ENCODE results near the gene PPP1R15B.
A peak's percentile ranks its signal among the peaks of the same experiment; 100 is the strongest.

The PPP1R15B gene

DNA sequence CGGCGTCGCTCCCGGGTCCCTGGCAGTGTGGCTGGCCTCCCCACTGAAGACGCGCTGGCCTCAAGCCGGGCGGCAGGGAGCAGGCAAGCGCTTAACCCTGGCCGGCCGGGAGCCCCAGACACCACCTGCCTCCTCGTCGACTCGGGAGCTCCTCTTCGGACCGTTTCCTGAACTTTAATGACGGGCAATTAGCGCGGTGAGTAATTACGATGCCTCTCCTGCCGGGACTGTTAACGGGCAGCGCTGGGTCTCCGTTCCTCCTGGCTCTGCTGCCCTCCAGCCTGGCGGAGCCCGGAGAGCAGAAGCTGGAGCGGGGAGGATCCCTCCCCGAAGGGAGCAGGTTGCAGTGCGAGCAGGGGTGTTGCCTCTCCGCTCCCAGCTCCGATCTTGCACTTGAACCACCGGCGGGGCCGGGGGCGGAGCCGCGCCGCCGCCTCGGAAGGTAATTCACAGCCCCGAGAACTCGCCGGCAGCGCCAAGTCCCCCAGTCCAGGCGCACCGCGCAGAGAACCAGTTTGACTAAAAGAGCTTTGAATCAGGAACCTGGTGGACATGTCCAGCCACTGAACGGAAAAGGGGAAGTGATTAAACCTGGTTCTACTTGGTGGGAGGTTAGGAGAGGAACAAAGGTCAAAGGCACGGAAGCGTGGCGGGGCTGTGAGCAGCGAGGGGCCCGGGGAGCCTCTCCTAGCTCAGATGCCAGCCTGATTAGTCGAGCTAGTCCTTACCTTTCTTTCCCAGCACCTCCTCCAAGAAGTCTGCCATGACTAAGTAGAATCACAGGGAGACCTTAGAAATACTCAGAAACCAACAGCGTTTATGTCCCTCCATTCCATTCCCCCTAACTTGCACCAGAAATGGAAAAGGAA, 33.6 kb downstream of the PPP1R15B start:
- in situ Hi-C loops (cut with MboI; ENCODE audit: low pct_unique_long_range_greater_than_20kb, low sequenced_read_pairs) = no loop called here
- DNase-seq = peak; percentile 82

DNA sequence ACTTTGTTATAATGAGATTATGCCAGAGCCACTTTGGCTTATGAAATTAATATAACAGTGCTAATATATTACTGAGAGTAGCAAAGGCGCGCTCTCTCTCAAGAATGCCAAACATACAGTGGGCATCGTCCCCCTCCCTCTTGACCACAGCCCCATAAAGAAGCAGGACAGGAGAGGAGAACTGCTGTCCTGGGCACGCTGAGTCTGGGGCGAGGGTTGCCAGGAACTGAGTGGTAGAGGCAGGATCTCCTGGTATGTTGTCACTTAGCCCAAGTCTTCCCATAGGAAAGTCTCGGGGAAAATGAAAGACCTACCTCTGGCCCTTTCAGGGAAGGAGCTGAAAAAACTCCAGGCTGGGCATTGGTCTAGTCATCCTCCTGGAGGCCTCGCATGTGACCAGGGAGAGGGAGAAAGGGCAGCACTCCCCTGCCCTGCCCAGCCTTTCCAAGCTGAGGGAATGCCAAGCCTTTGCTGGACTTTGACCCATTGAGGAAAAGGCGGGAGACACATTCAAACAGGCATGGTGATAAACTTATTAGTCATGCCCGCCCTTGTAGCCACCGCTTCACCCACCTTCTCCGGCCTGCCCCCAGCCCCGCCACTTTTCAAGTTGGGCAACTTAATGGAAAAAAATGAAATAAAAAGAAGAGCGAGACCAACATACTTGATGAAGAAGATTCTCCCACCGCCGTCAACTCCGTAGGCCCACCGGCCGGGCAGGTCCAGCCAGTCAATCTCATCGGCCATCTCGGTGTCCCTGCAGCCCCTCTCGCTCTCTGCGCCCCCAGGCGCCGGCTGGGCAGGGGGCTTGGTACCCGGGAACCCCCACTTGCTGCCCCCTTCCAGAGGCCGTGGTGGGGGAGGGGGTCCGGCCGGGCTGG, 34.5 kb downstream of the PPP1R15B start:
- in situ Hi-C loops (cut with MboI; ENCODE audit: low pct_unique_long_range_greater_than_20kb, low sequenced_read_pairs) = no loop called here
- no peak for DNase-seq

DNA sequence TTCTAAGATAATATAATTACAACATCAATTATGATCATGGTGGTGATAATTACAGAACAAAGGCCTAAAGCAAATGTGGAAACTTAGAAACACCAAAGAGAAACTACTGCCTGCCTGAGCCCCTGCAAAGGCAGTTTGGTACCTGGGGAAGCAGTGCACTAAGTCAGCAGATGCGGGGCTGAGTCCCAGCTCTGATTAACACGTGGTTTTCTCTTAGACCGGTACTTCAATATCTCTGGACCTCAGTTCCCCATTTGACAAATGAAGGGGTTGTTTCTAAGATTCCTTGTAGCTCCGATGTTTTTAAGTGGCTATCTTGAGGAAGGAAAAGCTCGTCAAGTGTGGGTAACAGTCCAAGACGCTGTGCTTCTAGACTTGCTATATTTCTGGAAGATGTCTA, 35.2 kb downstream of the PPP1R15B start:
- in situ Hi-C loops (cut with MboI; ENCODE audit: low pct_unique_long_range_greater_than_20kb, low sequenced_read_pairs) = no loop called here
- DNase-seq = no peak

DNA sequence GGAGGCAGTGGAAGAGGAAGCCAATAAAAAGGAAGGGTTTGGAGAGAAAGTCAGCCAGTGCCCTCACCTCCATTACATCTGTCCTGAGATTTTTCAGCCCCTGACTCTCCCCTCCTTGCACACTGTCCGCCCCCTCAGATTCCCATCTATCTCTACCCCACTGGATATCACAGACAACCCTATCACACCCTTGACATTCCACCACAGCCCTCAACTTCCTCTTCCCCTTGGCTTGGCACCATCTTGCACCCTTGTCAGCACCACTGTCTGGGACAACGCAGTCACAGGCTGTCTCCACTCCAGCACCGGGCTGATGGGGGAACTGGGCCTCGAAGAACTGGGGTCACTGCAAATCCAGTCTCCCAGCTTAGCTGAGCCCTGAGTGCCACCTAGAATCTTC, 37.7 kb downstream of the PPP1R15B start:
- in situ Hi-C loops (cut with MboI; ENCODE audit: low pct_unique_long_range_greater_than_20kb, low sequenced_read_pairs) = loop anchor here (25.0 kb wide), 1 partner anchor 212 kb away; the partner anchor contains the start of genes ETNK2 and REN
- DNase-seq = no peak

DNA sequence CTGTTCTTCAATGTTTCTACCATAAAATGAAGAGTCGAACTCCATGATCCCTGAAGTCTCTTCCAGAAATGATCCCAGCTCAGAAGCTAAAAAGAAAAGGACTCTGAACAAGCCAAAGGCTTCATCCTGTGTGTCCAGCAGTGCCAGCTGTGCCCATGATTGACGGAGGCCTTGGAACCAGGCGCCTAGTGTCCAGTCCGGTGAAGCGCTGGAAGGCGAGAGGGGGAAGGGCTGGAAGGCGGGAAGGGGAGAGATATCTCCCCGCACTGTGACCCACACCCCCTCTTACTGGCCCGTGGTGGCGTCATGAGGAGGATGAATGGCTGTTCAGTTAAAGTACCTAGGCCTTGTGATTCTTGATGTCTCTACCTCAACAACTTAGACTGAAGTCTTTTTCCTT, 41.4 kb downstream of the PPP1R15B start:
- DNase-seq = no peak
- in situ Hi-C loops (cut with MboI; ENCODE audit: low pct_unique_long_range_greater_than_20kb, low sequenced_read_pairs) = loop anchor here (25.0 kb wide), 1 partner anchor 208 kb away; the partner anchor contains the start of genes ETNK2 and REN

DNA sequence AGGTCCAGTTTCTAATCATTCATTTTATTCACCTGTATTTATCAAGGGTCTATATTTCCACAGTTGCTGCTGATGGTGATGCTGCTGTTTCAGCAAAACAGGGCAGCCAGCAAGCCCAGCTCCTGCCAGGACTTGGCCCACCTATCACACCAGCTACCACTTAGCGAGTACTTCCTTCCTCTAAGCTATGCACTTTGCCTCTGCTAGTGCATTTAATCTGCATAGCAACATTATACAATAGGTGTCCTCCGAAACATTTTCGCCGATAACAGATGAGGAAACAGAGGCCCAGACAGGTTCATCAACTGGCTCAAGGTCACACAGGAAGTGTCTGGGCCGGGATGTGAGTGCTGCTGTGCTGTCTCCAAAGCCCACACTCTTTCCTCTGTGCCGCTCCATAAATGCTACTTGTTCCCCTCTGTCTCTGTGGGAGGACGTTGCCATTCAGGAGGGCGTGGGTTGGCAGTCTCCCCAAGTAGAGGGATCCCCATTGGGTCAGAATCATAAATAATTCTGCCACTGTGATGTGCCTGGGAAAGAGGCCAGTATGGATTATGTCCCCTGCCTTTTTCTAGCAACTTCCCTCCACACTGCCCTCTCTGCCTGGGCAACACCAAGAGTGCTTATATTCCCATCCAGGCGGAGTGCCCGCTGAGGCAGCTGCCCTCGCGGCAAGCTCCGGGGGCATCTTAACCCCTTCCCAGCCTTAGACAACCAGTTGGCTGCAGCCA, 42.5 kb downstream of the PPP1R15B start:
- no peak for DNase-seq
- in situ Hi-C loops (cut with MboI; ENCODE audit: low pct_unique_long_range_greater_than_20kb, low sequenced_read_pairs) = loop anchor here (25.0 kb wide), 1 partner anchor 207 kb away; the partner anchor contains the start of genes ETNK2 and REN

DNA sequence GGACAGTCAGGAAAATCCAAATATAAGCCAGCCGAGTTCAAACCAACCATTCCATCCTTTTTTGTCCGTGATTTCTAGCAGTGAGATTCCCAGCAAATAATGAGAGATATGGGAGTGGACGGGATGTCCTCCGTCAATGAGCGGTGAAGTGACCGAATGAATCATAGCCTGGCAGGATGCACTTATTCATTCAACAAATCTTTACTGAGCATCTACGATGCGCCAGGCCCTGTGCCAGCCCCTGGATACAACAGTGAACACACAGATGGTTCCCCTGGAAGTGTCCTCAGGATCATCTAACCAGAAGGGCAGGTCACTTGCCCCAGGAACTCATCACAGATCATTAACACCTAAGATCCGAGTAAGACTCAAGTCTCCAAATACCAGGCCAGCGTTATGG, 43.7 kb downstream of the PPP1R15B start:
- in situ Hi-C loops (cut with MboI; ENCODE audit: low pct_unique_long_range_greater_than_20kb, low sequenced_read_pairs) = loop anchor here (25.0 kb wide), 1 partner anchor 206 kb away; the partner anchor contains the start of genes ETNK2 and REN
- no peak for DNase-seq

DNA sequence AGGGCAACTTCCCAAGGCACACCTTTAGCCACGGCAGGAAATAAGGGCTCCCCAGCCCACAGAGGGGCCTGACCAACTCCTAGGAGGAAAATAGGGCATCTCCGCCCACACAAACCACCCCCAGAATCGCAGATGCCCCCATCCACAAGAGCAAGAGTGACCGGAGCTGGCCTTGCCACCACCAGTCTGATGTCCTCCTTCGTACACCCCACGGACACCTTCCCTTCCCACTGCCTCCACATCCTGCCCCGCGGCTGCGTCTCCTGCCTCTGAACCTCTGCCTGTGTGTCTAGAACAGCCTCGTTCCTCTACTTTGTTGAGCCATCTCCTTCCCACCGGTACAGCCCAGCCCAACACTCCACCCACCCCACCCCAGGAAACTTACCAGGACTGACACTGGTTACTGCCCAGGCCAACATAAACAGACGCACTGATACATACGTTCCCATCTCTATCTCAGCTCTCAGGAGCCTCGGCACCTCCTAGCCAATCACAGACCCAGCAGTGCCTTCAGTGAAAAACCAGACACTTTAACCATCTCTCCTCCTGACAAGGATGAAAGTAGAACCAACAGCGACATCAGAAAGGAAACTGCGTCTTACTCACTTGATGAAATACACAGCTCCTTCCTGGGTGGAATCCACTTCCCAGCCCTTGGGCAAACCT, 44.3 kb downstream of the PPP1R15B start:
- in situ Hi-C loops (cut with MboI; ENCODE audit: low pct_unique_long_range_greater_than_20kb, low sequenced_read_pairs) = loop anchor here (25.0 kb wide), 1 partner anchor 205 kb away; the partner anchor contains the start of genes ETNK2 and REN
- no peak for DNase-seq

DNA sequence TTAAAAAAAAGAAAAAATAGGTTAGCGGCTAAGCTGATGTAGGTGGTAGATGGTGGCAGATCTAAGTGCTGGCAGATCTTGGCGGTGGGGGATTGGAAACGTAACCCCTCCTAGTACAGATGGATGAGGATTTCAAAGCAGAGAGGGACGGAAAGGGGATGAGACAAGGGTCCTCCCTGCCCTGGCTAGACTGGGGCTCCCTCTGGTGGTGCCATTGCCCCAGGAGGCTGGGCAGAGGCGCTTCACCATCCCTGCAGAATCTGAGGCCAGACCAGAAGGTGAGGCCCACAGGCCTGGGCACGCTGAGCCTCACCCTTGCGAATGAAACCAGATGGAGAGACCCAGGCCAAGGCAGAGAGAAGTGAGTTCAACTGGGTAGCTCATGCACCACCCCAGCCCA, 44.9 kb downstream of the PPP1R15B start:
- peak; percentile 32 for DNase-seq
- in situ Hi-C loops (cut with MboI; ENCODE audit: low pct_unique_long_range_greater_than_20kb, low sequenced_read_pairs) = loop anchor here (25.0 kb wide), 1 partner anchor 204 kb away; the partner anchor contains the start of genes ETNK2 and REN

DNA sequence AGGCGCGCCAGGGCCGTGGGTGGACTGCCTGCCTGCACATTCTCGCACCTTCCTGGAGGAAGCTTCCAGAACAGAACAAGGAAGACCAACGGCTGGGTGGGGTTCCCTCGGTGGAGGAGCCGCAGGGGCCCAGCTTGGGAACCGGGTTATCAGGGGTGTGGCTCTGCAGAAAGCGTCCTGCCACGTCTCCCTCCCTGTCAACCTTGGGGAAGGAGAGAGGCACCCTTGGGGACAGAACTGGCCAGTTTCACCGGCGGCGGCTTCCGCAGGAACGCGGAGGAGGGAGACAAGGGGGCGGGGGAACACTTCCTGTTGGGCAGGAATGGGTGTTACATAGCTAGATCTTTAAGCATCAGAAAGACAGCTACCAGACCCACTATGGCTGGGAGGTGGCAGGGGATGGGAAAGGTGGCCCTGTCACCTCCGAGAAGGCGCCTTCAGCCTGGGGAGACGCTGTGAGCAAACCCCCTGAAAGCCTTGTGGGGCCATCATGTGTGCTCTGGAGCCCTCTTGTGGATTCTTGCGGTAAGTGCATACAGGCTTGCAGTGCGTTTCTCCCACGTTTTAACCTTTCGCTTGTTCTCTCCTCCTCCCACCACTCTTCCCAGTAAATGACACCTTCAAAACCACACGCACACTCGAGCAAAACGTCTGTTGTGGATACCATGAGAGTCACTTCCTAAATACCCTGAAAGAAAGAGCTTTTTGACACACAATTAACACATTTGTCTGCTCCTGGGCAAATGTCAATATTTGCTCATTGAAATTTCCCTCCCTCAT, 48.1 kb downstream of the PPP1R15B start:
- DNase-seq = peak; percentile 89
- in situ Hi-C loops (cut with MboI; ENCODE audit: low pct_unique_long_range_greater_than_20kb, low sequenced_read_pairs) = loop anchor here (25.0 kb wide), 1 partner anchor 201 kb away; the partner anchor contains the start of genes ETNK2 and REN

DNA sequence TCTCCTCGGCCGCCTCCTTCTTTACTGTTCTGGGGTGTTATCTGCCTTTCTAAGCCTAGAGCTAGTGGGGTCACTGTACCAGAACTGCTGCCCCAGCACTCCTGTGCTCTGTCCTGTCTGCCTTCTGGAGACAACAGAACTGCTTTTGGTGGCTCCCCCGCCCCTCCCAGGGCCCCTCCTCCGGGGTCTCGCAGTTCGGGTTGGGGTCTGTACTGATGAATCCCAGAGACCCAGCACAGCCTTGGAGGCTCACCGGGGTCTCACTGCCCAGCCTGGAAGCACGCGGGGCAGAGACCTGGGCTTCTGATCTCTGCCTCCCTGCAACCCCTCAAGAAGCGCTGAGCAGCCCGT, 48.7 kb downstream of the PPP1R15B start:
- in situ Hi-C loops (cut with MboI; ENCODE audit: low pct_unique_long_range_greater_than_20kb, low sequenced_read_pairs) = loop anchor here (25.0 kb wide), 1 partner anchor 201 kb away; the partner anchor contains the start of genes ETNK2 and REN

DNA sequence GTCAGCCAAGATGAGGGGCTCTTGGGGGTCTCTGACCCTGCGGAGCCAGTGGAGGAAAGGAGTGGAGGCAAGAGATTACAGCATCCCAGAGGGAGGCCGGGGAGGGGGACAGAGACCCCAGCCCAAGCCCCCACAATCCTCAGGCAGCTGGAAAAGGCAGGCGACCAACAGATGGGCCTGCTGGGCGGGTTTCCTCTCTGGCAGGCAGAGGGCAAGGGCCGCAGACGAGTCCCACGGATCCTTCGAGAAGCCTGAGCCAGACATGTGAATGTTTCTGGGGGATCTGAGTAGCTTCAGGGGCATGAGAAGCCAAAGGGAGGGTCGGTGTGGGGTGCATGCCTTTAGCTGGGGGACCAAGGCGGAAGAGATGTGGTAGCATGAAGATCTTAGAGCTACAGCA, 49.8 kb downstream of the PPP1R15B start:
- in situ Hi-C loops (cut with MboI; ENCODE audit: low pct_unique_long_range_greater_than_20kb, low sequenced_read_pairs) = loop anchor here (25.0 kb wide), 1 partner anchor 199 kb away; the partner anchor contains the start of genes ETNK2 and REN

More for the DNA sequence above, 48.7 kb downstream of the PPP1R15B start:
- DNase-seq = no peak

DNA sequence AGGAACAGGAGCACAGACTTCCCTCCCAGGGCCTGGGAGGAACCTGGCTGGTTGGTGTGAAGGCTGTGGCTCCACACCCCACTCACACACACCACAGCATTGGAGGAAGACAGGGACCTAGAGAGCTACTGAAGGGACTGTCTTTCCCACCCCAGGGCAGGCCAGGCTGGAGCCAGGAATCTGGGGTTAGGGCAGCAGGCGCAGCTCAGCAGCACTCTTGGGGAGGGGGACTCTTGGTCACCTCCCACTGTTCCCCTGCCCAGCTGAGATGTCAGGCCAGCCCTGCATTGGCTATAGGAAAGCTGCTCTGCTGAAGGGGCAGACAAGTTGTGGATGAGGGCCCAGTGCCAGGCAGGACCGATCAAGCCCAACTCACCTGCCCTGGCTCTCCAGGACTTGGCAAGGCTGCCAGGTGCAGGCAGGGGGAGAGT, 50.3 kb downstream of the PPP1R15B start:
- in situ Hi-C loops (cut with MboI; ENCODE audit: low pct_unique_long_range_greater_than_20kb, low sequenced_read_pairs) = loop anchor here (25.0 kb wide), 1 partner anchor 199 kb away; the partner anchor contains the start of genes ETNK2 and REN

More for the DNA sequence above, 49.8 kb downstream of the PPP1R15B start:
- no peak for DNase-seq

DNA sequence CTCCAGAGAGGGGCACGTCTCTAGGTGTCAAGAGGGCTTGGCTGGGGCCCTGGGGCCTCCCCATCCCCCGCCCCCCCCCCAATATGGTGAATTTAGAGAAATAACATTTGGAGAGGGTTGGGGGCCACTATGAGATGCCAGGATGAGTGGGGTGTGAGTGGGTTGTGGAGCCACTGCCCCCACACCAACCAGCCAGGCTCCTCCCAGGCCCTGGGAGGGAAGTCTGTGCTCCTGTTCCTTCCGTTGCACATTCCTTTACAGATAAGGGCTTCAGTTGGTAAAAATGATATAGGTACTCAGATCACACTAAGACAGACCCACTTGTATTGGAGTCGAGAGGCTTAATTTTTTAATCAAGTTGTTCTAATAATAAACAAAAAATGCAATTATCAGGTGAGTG, 51.3 kb downstream of the PPP1R15B start:
- in situ Hi-C loops (cut with MboI; ENCODE audit: low pct_unique_long_range_greater_than_20kb, low sequenced_read_pairs) = loop anchor here (25.0 kb wide), 1 partner anchor 198 kb away; the partner anchor contains the start of genes ETNK2 and REN
- DNase-seq = no peak

More for the DNA sequence above, 50.3 kb downstream of the PPP1R15B start:
- DNase-seq = no peak

DNA sequence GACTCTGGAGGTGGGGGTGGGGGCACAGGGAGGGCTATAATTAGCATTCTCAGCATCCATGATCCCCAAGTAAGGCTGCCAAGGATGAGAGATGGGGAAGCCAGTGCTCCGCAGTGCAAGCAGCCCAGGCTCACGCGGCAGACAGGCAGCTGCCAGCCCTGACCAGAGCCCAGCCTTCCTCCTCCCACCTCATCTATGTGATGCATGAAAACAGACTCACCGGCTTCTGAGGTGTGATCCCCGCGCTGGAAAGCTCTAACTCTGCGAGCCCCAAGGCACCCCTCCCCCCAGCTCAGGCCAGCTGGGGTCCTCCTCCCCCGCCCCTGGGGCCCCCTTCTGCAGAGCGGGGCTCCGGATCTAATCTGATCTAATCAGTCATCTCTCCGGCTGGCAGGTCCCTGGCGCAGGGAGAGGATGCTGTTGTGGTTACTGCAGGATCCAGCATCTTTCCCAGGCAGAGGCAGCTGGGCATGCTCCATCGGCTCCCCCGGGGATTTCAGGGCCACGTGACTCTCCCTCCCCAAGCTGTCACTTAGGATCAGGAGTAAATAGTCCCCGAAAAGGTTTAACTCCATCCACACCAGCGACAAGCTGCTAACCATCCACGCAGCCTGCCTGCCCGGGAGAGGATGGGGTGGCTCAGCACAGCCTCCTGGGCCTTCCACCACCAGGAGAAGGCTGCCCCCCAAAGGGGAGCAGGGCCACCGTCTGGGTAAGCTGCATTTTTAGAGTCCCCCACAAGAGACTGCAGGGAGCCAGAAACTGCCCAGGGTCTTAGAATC, 52.0 kb downstream of the PPP1R15B start, which contains the start of gene PLEKHA6:
PLEKHA6 (minus strand) TSS at position 456 of the 782 bp plus-strand sequence. CDS start 86,202 bp downstream, outside the sequence.
- DNase-seq = no peak

DNA sequence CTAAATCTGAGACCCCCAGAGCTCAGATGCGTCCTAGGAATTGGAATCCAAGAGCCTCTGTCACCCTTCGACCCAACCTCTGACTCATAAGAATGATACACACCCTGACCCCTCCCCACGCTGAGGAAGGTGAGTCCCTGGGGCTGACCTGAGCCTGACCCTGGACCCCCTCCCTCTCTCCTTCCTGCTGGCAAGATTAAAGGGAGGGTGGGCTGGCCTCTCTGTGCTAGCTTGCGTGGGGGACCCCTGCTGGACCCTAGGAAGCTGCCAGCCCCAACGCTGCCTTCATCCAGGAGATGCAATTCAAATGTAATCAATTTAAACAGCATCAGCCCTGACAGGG, 52.5 kb downstream of the PPP1R15B start:
- in situ Hi-C loops (cut with MboI; ENCODE audit: low pct_unique_long_range_greater_than_20kb, low sequenced_read_pairs) = loop anchor here (25.0 kb wide), 1 partner anchor 197 kb away; the partner anchor contains the start of genes ETNK2 and REN
- DNase-seq = no peak

More for the DNA sequence above, 52.0 kb downstream of the PPP1R15B start, which contains the start of gene PLEKHA6:
- in situ Hi-C loops (cut with MboI; ENCODE audit: low pct_unique_long_range_greater_than_20kb, low sequenced_read_pairs) = loop anchor here (25.0 kb wide), 1 partner anchor 197 kb away; the partner anchor contains the start of genes ETNK2 and REN

Data from KBM-7 (cell line).